Breast epithelium (tissue), 3 donors: ENCODE measurements around the gene POLR3G.

ENCODE experiments used
- POLR2A ChIP-seq: fragments of 450-650 bp; IDR thresholded peaks from one replicate; pipeline ENCODE4 v1.6.1; 2016; ENCODE audit warnings: antibody characterized with exemption, mild to moderate bottlenecking, moderate library complexity
- POLR2AphosphoS5 ChIP-seq, 3 donors: sonication (generic); formaldehyde crosslinking; IDR thresholded peaks; one replicate each; pipeline ENCODE4 v1.6.1; 2017; ENCODE audit warnings: antibody characterized with exemption in 3 of 3

DNA sequence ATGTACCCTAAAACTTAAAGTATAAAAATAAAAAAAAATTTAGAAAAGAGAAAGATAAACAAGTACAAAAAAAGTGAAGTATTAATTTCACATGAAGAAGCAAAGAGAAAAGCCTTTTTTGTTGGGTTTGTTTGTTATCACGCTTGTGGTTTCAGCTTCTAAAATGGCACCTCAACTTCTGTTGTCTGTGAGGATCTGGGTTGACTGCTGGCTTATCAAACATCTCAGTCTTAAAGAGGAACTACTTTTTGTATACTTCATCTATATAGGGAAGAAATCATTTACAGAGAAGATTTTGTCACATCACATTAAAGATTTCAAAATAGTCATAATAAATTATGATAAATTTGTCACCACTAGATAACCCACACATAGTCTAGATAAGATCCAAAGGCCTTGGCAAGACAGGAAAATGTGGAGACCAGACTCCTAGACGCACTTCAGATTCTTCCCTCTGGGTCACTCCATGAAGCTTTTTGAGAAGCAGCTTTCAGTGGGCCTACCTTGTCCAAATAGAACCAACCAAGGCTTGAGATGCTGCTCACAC, 75.1 kb downstream of the POLR3G start:
- TF ChIP-seq POLR2AphosphoS5 (IDR thresholded peaks at IDR 0.05) (no peak), POLR2A (no peak)
